Measurements from ENCODE around the gene PABPN1L.

DNA sequence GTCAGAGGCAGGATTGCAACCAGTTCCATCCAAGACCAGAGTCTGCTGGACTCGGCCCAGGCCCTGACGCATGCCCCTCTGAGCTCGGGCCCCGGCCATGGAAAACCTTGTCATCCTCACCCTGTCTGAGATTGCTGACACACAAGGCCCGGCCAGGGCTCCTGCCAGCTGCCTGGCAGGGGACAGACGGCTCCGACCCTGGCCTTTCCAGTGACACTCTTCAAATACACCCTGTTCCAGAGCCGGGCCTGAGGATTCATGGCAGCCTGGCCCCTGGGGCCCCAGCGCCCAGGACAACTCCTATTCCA, 3.2 kb upstream of the PABPN1L start:
- TF ChIP-seq POLR2AphosphoS5 (IDR thresholded peaks at IDR 0.05; ENCODE audit: insufficient read depth in 1 of 2, low read depth in 1 of 2) (no peak), POLR2A (IDR thresholded peaks at IDR 0.05) (no peak)
- TF ChIP-seq, protein P1, sequence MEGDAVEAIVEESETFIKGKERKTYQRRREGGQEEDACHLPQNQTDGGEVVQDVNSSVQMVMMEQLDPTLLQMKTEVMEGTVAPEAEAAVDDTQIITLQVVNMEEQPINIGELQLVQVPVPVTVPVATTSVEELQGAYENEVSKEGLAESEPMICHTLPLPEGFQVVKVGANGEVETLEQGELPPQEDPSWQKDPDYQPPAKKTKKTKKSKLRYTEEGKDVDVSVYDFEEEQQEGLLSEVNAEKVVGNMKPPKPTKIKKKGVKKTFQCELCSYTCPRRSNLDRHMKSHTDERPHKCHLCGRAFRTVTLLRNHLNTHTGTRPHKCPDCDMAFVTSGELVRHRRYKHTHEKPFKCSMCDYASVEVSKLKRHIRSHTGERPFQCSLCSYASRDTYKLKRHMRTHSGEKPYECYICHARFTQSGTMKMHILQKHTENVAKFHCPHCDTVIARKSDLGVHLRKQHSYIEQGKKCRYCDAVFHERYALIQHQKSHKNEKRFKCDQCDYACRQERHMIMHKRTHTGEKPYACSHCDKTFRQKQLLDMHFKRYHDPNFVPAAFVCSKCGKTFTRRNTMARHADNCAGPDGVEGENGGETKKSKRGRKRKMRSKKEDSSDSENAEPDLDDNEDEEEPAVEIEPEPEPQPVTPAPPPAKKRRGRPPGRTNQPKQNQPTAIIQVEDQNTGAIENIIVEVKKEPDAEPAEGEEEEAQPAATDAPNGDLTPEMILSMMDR (IDR thresholded peaks at IDR 0.05): no peak

Measured in vagina (tissue), 2 donors.